Astrocyte (in vitro differentiated cells and primary cell): ENCODE results near the gene C9.

Source experiments
- EZH2 ChIP-seq: IDR thresholded peaks from 2 replicates; pipeline ENCODE4 v1.6.1; 2012; ENCODE audit warnings: mild to moderate bottlenecking, low read length, inconsistent platforms; ENCODE audit not compliant: insufficient read depth
- TF ChIP-seq, protein P1 (sequence below): IDR thresholded peaks from 2 replicates; pipeline ENCODE4 v1.5.1; 2011; ENCODE audit warnings: low read depth, mild to moderate bottlenecking, inconsistent platforms, low read length, moderate library complexity; ENCODE audit not compliant: insufficient read depth

DNA sequence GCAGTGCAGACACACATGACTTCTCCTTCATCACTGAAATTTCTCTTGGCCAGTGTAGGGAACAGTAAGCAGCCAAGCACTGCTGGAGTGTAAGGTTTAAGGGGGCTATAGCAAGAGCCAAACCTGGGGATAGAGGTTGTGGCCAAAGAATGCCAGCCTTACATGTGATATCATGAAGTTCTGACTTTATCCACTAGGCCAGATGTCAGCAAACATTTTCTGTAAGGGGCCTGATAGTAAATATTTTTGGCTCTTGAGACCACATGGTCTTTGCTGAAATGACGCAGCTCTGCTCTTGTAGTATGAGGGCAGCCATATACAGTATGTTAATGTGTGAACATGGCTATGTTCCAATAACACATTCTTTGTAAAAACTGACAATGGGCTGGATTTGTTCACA lies 115.2 kb downstream of the C9 start:
- TF ChIP-seq, protein P1, sequence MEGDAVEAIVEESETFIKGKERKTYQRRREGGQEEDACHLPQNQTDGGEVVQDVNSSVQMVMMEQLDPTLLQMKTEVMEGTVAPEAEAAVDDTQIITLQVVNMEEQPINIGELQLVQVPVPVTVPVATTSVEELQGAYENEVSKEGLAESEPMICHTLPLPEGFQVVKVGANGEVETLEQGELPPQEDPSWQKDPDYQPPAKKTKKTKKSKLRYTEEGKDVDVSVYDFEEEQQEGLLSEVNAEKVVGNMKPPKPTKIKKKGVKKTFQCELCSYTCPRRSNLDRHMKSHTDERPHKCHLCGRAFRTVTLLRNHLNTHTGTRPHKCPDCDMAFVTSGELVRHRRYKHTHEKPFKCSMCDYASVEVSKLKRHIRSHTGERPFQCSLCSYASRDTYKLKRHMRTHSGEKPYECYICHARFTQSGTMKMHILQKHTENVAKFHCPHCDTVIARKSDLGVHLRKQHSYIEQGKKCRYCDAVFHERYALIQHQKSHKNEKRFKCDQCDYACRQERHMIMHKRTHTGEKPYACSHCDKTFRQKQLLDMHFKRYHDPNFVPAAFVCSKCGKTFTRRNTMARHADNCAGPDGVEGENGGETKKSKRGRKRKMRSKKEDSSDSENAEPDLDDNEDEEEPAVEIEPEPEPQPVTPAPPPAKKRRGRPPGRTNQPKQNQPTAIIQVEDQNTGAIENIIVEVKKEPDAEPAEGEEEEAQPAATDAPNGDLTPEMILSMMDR = no peak
- no peak for TF ChIP-seq EZH2
